Esophagus squamous epithelium (tissue), 5 donors: ENCODE data around the gene ALX1. TPM values are rescaled to one million over a fixed set of nuclear protein-coding genes. Genes with fewer than 3 reads are reported as not detected.
"Not testable (repeated sequence)": the region's sequence is repeated elsewhere in the genome, so short reads cannot be mapped to it uniquely, and the experiment has no call there.

Experiments
- DNase-seq: peaks from one replicate; lab custom pipeline; 2025; lab: John Stamatoyannopoulos, UW
- H3K27ac ChIP-seq, 4 donors: fragments of 200-600 bp; sonication (generic); one replicate each; pipeline ENCODE4 v1.5.1; 2016 to 2019; ENCODE audit warnings: mild to moderate bottlenecking in 1 of 4
- H3K27me3 ChIP-seq, 4 donors: fragments of 200-600 bp; sonication (generic); 1 replicate in 3 of 4; 2 replicates in 1 of 4; pipeline versions ENCODE4 v1.5.1 to v1.6.0; 2017 to 2021; ENCODE audit warnings: antibody characterized with exemption in 1 of 4
- H3K36me3 ChIP-seq, 3 donors: fragments of 200-600 bp; sonication (generic); one replicate each; pipeline ENCODE4 v1.5.1; 2016 to 2019
- H3K4me1 ChIP-seq, 3 donors: fragments of 200-600 bp; sonication (generic); one replicate each; pipeline ENCODE4 v1.5.1; 2017 to 2019
- H3K4me3 ChIP-seq, 4 donors: fragments of 200-600 bp; sonication (generic); 1 replicate in 3 of 4; 2 replicates in 1 of 4; pipeline ENCODE4 v1.5.1; 2016 to 2019; ENCODE audit warnings: mild to moderate bottlenecking in 2 of 4, moderate library complexity in 1 of 4
- H3K9me3 ChIP-seq, 3 donors: fragments of 200-600 bp; sonication (generic); one replicate each; pipeline ENCODE4 v1.5.1; 2016 to 2019
- POLR2A ChIP-seq, 4 donors: fragments of 450-650 bp; IDR thresholded peaks; one replicate each; pipeline ENCODE4 v1.6.1; 2017; ENCODE audit warnings: antibody characterized with exemption in 4 of 4, mild to moderate bottlenecking in 4 of 4, moderate library complexity in 3 of 4
- WGBS, 2 donors: methylation state at CpG; one replicate each; pipeline ENCODE4 v1.1.5; 2018; 5-methylcytosine and 5-hydroxymethylcytosine counted together
- intact Hi-C: fragments of 100-400 bp; cut with DNase I; formaldehyde crosslinking; loops from one replicate; pipeline ENCODE4 v1.15.0; 2022
- total RNA-seq, 4 donors: library from RNA; depleted of rRNA; stranded (reverse); fragments of >200 nt; gene quantifications; one replicate each; pipeline ENCODE4 v1.1.0, GENCODE V29; 2016
- TF ChIP-seq, protein P1 (sequence below), 6 experiments: fragments of 450-650 bp in 4 of 6; fragments of 200-600 bp in 2 of 6; sonication (generic) in 2 of 6; IDR thresholded peaks; one replicate each; pipeline ENCODE4 v1.5.1; 2016 to 2019; ENCODE audit warnings: antibody characterized with exemption in 6 of 6, mild to moderate bottlenecking in 4 of 6, moderate library complexity in 4 of 6
- donor health status: DM: yes; HTN: yes; CAD: no.

Gene ALX1
- total RNA-seq, 4 donors from 2014 or later, result not detected

DNA sequence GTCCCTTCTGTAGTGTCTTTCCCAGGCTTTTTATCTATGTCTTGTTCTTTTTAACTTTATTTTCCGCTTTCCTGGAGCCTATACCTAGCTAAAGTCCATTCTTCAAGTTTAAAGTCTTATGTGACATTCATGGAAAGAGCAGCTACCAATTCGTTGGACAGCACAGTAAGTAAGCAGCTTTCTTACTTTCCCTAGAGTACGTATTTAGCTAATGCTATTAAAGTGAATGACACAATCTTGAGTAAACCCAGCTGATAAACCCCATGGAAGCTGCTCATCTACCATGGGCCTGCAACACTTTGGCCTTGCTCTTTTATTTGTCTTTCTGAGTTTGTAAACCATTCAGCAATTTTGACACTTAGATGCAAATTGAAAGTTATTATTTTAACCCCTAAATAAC, 30.0 kb downstream of the ALX1 start:
- Histone ChIP-seq H3K9me3 (no peaks in the 10 kb centered on the region), H3K4me1 (no peaks in the 10 kb centered on the region), H3K27ac (no peak overlapping the region), H3K27me3 (peaks cover 0 to 11% (median 0%) of the 10 kb centered on the region in 4 donors), H3K36me3 (no peaks in the 10 kb centered on the region), H3K4me3 (no peak overlapping the region)
- DNase-seq, result no peak
- 29 to 36% methylated on average over 3 of the region's 3 CpGs for WGBS, 2 donors
- intact Hi-C loops, result no loop called here
- TF ChIP-seq POLR2A (IDR thresholded peaks at IDR 0.05), result no peak
- TF ChIP-seq, protein P1, sequence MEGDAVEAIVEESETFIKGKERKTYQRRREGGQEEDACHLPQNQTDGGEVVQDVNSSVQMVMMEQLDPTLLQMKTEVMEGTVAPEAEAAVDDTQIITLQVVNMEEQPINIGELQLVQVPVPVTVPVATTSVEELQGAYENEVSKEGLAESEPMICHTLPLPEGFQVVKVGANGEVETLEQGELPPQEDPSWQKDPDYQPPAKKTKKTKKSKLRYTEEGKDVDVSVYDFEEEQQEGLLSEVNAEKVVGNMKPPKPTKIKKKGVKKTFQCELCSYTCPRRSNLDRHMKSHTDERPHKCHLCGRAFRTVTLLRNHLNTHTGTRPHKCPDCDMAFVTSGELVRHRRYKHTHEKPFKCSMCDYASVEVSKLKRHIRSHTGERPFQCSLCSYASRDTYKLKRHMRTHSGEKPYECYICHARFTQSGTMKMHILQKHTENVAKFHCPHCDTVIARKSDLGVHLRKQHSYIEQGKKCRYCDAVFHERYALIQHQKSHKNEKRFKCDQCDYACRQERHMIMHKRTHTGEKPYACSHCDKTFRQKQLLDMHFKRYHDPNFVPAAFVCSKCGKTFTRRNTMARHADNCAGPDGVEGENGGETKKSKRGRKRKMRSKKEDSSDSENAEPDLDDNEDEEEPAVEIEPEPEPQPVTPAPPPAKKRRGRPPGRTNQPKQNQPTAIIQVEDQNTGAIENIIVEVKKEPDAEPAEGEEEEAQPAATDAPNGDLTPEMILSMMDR (IDR thresholded peaks at IDR 0.05), result no peak

GRCh38 chr12:85310456-85311076, 30.5 kb downstream of the ALX1 start:
- TF ChIP-seq, protein P1 (IDR thresholded peaks at IDR 0.05), result peak in 3 of 6 experiments; percentile 17 to 23 (median 22)
- TF ChIP-seq POLR2A (IDR thresholded peaks at IDR 0.05), result no peak
- no peaks in the 10 kb centered on the region for H3K4me1 ChIP-seq
- DNase-seq, result no peak
- peaks cover 0 to 11% (median 0%) of the 10 kb centered on the region in 4 donors for H3K27me3 ChIP-seq
- no peak overlapping the region for H3K4me3 ChIP-seq
- H3K36me3 ChIP-seq, result no peaks in the 10 kb centered on the region
- intact Hi-C loops, result no loop called here
- 73 to 83% methylated on average over 2 of the region's 2 CpGs for WGBS, 2 donors
- H3K27ac ChIP-seq, result no peak overlapping the region
- H3K9me3 ChIP-seq, result no peaks in the 10 kb centered on the region

GRCh38 chr12:85317866-85318636, 38.0 kb downstream of the ALX1 start:
- H3K36me3 ChIP-seq, H3K27ac ChIP-seq, DNase-seq, intact Hi-C loops, H3K27me3 ChIP-seq, H3K4me1 ChIP-seq, H3K9me3 ChIP-seq, H3K4me3 ChIP-seq: not testable (repeated sequence)
- 75 to 86% methylated on average over 15 to 28 of the region's 33 CpGs for WGBS, 2 donors

DNA sequence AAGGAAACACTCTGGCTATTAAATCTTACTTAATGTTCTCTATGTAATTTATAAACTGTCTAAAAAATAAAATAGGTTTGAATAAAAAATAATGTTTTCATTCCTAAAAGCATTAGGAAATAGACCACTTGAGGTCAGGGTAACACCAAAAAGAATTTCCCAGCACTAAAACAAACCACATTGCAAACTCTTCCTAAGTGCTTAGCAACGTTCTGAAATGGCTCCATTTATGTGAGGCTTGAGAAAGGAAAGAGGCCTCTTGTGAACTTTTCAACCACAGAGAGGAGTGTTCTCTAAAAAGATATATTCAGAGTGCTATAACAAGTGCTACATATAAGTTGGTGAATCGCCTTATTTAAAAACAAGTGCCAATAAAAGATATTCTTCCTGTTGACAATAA, 42.7 kb downstream of the ALX1 start:
- 46 to 56% methylated on average over 2 of the region's 2 CpGs for WGBS, 2 donors
- H3K27me3 ChIP-seq, result no peaks in the 10 kb centered on the region
- H3K4me1 ChIP-seq, result no peaks in the 10 kb centered on the region
- no peak for DNase-seq
- no peak for TF ChIP-seq POLR2A (IDR thresholded peaks at IDR 0.05)
- TF ChIP-seq, protein P1 (IDR thresholded peaks at IDR 0.05), result no peak
- no peak overlapping the region for H3K4me3 ChIP-seq
- intact Hi-C loops, result no loop called here
- no peak overlapping the region for H3K27ac ChIP-seq
- H3K36me3 ChIP-seq, result no peaks in the 10 kb centered on the region
- H3K9me3 ChIP-seq, result no peaks in the 10 kb centered on the region

DNA sequence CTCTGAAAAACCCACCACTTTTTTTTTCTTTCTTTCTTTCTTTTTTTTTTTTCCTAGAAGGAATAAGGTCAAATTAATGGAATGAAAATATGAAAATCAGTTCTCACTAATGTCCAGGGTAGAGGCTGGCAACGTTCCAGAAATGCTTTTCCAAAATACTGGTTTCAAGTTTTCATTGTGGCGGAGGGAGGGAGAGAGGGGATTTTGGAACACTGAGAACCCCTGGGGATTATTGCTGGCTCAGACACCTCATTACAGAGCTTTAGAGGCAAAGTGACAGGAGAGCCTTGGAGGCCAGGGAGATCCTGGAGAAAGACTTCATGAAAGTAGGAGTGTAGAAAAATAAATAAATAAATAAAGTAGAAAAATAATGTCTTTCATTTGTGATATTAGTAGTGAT, 45.4 kb downstream of the ALX1 start:
- H3K36me3 ChIP-seq, result no peaks in the 10 kb centered on the region
- TF ChIP-seq POLR2A (IDR thresholded peaks at IDR 0.05), result no peak
- TF ChIP-seq, protein P1 (IDR thresholded peaks at IDR 0.05), result no peak
- H3K27me3 ChIP-seq, result no peaks in the 10 kb centered on the region
- no peak overlapping the region for H3K27ac ChIP-seq
- WGBS, 2 donors, result 35 to 52% methylated on average over 2 of the region's 2 CpGs
- intact Hi-C loops, result no loop called here
- H3K4me1 ChIP-seq, result no peaks in the 10 kb centered on the region
- no peaks in the 10 kb centered on the region for H3K9me3 ChIP-seq
- no peak overlapping the region for H3K4me3 ChIP-seq
- no peak for DNase-seq
